DND-41 (cell line): ENCODE results near the gene CACNB4.

Source experiments
- ATAC-seq: fragments of 200-7000 bp; cut with Tn5 transposase; 3 replicates; pipeline ENCODE4 v1.9.1; 2021; ENCODE audit warnings: low read depth; ENCODE audit not compliant: insufficient read depth
- DNase-seq: peaks from one replicate; pipeline ENCODE4 v3.0.0-alpha.2; 2020
- H2AFZ ChIP-seq: 2 replicates; pipeline ENCODE4 v1.6.0; 2012; ENCODE audit warnings: low read depth, low read length
- H3K27ac ChIP-seq: 2 replicates; pipeline ENCODE4 v1.5.1; 2012; ENCODE audit warnings: low read length, inconsistent platforms
- H3K27me3 ChIP-seq: fragments of 200-600 bp; sonication (generic); 2 replicates; pipeline ENCODE4 v1.6.0; 2012; ENCODE audit warnings: low read length, mild to moderate bottlenecking, inconsistent platforms; ENCODE audit not compliant: insufficient read depth, poor library complexity
- H3K36me3 ChIP-seq: 2 replicates; pipeline ENCODE4 v1.5.1; 2012; ENCODE audit warnings: low read length, inconsistent platforms; ENCODE audit not compliant: insufficient read depth
- H3K4me1 ChIP-seq: 2 replicates; pipeline ENCODE4 v1.5.1; 2012; ENCODE audit warnings: mild to moderate bottlenecking, low read length; ENCODE audit not compliant: insufficient read depth
- H3K4me2 ChIP-seq: 2 replicates; pipeline ENCODE4 v1.6.0; 2012; ENCODE audit warnings: mild to moderate bottlenecking, moderate library complexity, low read length, inconsistent platforms; ENCODE audit not compliant: insufficient read depth
- H3K4me3 ChIP-seq, 2 experiments: fragments of 200-600 bp in 1 of 2; shearing (Covaris generic) in 1 of 2; 2 replicates each; pipeline ENCODE4 v1.5.1; 2012 to 2016; ENCODE audit warnings: inconsistent platforms in 2 of 2, low read length in 2 of 2, mild to moderate bottlenecking in 2 of 2, low read depth in 1 of 2, moderate library complexity in 1 of 2
- H3K79me2 ChIP-seq: 2 replicates; pipeline ENCODE4 v1.6.0; 2012; ENCODE audit warnings: low read length, inconsistent platforms; ENCODE audit not compliant: insufficient read depth
- H3K9ac ChIP-seq: 2 replicates; pipeline ENCODE4 v1.6.0; 2012; ENCODE audit warnings: low read depth, mild to moderate bottlenecking, inconsistent platforms, low read length, moderate library complexity
- H3K9me3 ChIP-seq: 2 replicates; pipeline ENCODE4 v1.5.1; 2012; ENCODE audit warnings: low read length, moderate library complexity, mild to moderate bottlenecking, inconsistent platforms; ENCODE audit not compliant: insufficient read depth, severe bottlenecking
- H4K20me1 ChIP-seq: 2 replicates; pipeline ENCODE4 v1.6.0; 2012; ENCODE audit warnings: low read length; ENCODE audit not compliant: insufficient read depth
- EZH2 ChIP-seq: IDR thresholded peaks from 3 replicates; pipeline ENCODE4 v1.6.1; 2012; ENCODE audit warnings: borderline replicate concordance, low read depth, mild to moderate bottlenecking, moderate library complexity, low read length, inconsistent platforms; ENCODE audit not compliant: severe bottlenecking
- TF ChIP-seq, protein P1 (sequence below): IDR thresholded peaks from 2 replicates; pipeline ENCODE4 v1.5.1; 2012; ENCODE audit warnings: borderline replicate concordance, low read length, moderate library complexity, mild to moderate bottlenecking; ENCODE audit not compliant: poor library complexity, severe bottlenecking; ENCODE audit errors: extremely low read depth

The CACNB4 gene

DNA sequence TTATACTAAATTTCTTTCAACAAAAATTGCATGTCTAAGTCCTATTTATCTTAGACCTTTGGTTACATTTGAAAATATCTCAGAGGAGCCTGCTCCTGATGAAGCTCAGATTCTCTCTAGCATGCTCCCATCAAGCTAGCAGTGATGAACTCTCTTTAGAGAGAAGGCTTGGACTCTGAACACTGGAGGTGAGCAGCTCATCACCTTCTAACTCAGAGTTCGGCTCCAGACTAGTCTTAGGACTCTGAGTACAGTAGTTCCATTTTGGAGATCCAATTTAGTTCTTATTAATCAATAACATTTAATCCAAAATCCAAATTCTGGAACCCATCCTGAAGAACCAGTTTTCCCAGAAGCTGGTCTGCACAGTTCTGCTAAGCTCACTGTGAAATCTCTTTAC, 107.8 kb downstream of the CACNB4 start:
- H3K27me3 ChIP-seq: no peaks in the 10 kb centered on the region
- no peak for ATAC-seq

DNA sequence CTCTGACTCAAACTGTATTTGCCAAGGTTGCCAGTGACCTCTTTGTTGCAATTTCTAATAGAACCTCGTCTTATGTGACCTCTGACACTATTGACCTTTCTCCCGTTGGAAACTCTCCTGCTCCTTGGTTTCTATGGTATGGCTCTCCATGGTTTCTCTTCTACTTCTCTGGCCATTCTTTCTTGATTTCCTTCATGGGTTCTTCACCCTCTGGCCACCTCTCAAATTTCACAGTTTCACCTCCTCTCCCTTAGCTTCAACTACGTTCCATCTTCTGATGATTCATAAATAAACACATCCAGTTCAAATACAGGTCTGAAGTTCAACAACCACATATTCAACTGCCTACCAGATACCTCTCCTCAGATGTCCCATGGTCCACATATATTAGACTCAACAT, 109.5 kb downstream of the CACNB4 start:
- H3K4me2 ChIP-seq: no peak overlapping the region
- H3K36me3 ChIP-seq: no peaks in the 10 kb centered on the region
- no peaks in the 10 kb centered on the region for H4K20me1 ChIP-seq
- H3K4me1 ChIP-seq: no peaks in the 10 kb centered on the region
- H3K27me3 ChIP-seq: no peaks in the 10 kb centered on the region
- TF ChIP-seq, protein P1, sequence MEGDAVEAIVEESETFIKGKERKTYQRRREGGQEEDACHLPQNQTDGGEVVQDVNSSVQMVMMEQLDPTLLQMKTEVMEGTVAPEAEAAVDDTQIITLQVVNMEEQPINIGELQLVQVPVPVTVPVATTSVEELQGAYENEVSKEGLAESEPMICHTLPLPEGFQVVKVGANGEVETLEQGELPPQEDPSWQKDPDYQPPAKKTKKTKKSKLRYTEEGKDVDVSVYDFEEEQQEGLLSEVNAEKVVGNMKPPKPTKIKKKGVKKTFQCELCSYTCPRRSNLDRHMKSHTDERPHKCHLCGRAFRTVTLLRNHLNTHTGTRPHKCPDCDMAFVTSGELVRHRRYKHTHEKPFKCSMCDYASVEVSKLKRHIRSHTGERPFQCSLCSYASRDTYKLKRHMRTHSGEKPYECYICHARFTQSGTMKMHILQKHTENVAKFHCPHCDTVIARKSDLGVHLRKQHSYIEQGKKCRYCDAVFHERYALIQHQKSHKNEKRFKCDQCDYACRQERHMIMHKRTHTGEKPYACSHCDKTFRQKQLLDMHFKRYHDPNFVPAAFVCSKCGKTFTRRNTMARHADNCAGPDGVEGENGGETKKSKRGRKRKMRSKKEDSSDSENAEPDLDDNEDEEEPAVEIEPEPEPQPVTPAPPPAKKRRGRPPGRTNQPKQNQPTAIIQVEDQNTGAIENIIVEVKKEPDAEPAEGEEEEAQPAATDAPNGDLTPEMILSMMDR: no peak
- TF ChIP-seq EZH2: no peak
- H3K27ac ChIP-seq: no peak overlapping the region
- H3K9me3 ChIP-seq: no peaks in the 10 kb centered on the region
- no peaks in the 10 kb centered on the region for H3K79me2 ChIP-seq
- H3K4me3 ChIP-seq: no peak overlapping the region
- ATAC-seq: no peak
- DNase-seq: no peak
- no peak overlapping the region for H3K9ac ChIP-seq
- no peak overlapping the region for H2AFZ ChIP-seq

More for the DNA sequence above, 107.8 kb downstream of the CACNB4 start:
- TF ChIP-seq, protein P1: no peak
- no peak for TF ChIP-seq EZH2
- Histone ChIP-seq H3K79me2 (no peaks in the 10 kb centered on the region), H3K9ac (no peak overlapping the region), H3K4me1 (no peaks in the 10 kb centered on the region), H3K4me2 (no peak overlapping the region), H4K20me1 (no peaks in the 10 kb centered on the region), H3K36me3 (no peaks in the 10 kb centered on the region), H3K9me3 (no peaks in the 10 kb centered on the region), H3K4me3 (no peak overlapping the region), H2AFZ (no peak overlapping the region), H3K27ac (no peak overlapping the region)
- DNase-seq: no peak

DNA sequence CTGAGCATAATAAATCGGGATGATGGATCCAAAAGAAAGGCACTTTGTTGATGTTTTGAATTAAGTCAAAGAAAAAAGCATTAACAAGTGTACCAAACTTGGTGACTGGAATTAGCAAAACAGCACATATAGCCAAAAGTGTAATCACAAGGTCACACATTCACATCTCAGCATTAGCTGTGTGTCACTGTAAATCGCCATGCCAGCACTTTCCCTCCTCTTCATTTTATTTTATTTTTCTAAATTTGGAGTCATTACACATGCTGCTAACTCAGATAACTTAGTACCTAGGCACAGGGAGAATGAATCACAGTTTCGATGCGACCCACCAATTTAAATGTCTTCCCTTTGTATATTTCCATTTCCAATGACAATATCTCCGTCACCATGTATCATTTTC, 111.4 kb downstream of the CACNB4 start:
- Histone ChIP-seq H3K36me3 (no peaks in the 10 kb centered on the region), H3K27me3 (no peaks in the 10 kb centered on the region), H4K20me1 (no peaks in the 10 kb centered on the region), H2AFZ (no peak overlapping the region), H3K4me2 (no peak overlapping the region), H3K4me1 (no peaks in the 10 kb centered on the region), H3K79me2 (no peaks in the 10 kb centered on the region), H3K4me3 (no peak overlapping the region), H3K9ac (no peak overlapping the region), H3K9me3 (no peaks in the 10 kb centered on the region), H3K27ac (no peak overlapping the region)
- ATAC-seq: no peak
- TF ChIP-seq, protein P1: no peak
- no peak for TF ChIP-seq EZH2
- no peak for DNase-seq
